Prostate gland (tissue), 2 donors: ENCODE measurements around the gene CRYGN. TPM values are rescaled to one million over a fixed set of nuclear protein-coding genes. Genes with fewer than 3 reads are reported as not detected.

ENCODE experiments used
- DNase-seq: peaks from one replicate; pipeline ENCODE4 v3.0.0-alpha.2; 2019; ENCODE audit warnings: low spot score
- H3K27ac ChIP-seq, 2 donors: fragments of 200-600 bp; sonication (generic); 2 replicates each; pipeline ENCODE4 v1.5.1; 2017 to 2019
- H3K27me3 ChIP-seq: fragments of 200-600 bp; sonication (generic); replicated peaks from 2 replicates; pipeline ENCODE4 v1.5.1; 2019; ENCODE audit not compliant: insufficient read depth
- H3K36me3 ChIP-seq, 2 donors: fragments of 200-600 bp; sonication (generic); 1 replicate in 1 of 2; 2 replicates in 1 of 2; pipeline versions ENCODE4 v1.5.1 to v1.8.1; 2017 to 2019
- H3K4me1 ChIP-seq: fragments of 200-600 bp; sonication (generic); replicated peaks from 2 replicates; pipeline ENCODE4 v1.5.1; 2019
- H3K4me3 ChIP-seq, 2 donors: fragments of 200-600 bp; sonication (generic); 2 replicates each; pipeline ENCODE4 v1.5.1; 2017 to 2019
- H3K9me3 ChIP-seq: fragments of 200-600 bp; sonication (generic); 2 replicates; pipeline ENCODE4 v1.5.1; 2017
- CTCF ChIP-seq, 4 experiments: fragments of 200-600 bp in 2 of 4; fragments of 450-650 bp in 2 of 4; sonication (generic) in 2 of 4; IDR thresholded peaks; 1 replicate in 3 of 4; 2 replicates in 1 of 4; pipeline ENCODE4 v1.5.1; 2016 to 2019; ENCODE audit warnings: antibody characterized with exemption in 4 of 4, mild to moderate bottlenecking in 2 of 4, moderate library complexity in 2 of 4
- POLR2A ChIP-seq: fragments of 450-650 bp; IDR thresholded peaks from one replicate; pipeline ENCODE4 v1.6.1; 2016; ENCODE audit warnings: antibody characterized with exemption, mild to moderate bottlenecking
- POLR2AphosphoS5 ChIP-seq: sonication (generic); formaldehyde crosslinking; IDR thresholded peaks from one replicate; pipeline ENCODE4 v1.6.1; 2017; ENCODE audit warnings: antibody characterized with exemption
- WGBS: methylation state at CpG from one replicate; pipeline ENCODE4 v1.1.5; 2018; 5-methylcytosine and 5-hydroxymethylcytosine counted together
- intact Hi-C: fragments of 100-400 bp; cut with DNase I; formaldehyde crosslinking; loops from one replicate; pipeline ENCODE4 v1.14.2; 2022
- total RNA-seq, 2 donors: library from RNA; depleted of rRNA; stranded (reverse); fragments of >200 nt; gene quantifications; one replicate each; pipeline ENCODE4 v1.1.0, GENCODE V29; 2016

CRYGN gene, protein sequence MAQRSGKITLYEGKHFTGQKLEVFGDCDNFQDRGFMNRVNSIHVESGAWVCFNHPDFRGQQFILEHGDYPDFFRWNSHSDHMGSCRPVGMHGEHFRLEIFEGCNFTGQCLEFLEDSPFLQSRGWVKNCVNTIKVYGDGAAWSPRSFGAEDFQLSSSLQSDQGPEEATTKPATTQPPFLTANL
- total RNA-seq: not detected

GRCh38 chr7:151439855-151440798 is at the start of gene CRYGN:
TSS of gene CRYGN (minus strand) at chr7:151440141. CDS start at chr7:151439917, 224 bp downstream.
- no peaks in the 10 kb centered on the region for H3K27me3 ChIP-seq
- peak within 1 kb of the TSS in 1 of 2 donors; percentile 26 for H3K4me3 ChIP-seq
- DNase-seq: no peak
- peak within 1 kb of the TSS; percentile 40 to 60 for H3K27ac ChIP-seq
- H3K4me1 ChIP-seq: peaks cover 4% of the 10 kb centered on the region
- intact Hi-C loops: no loop called here
- H3K36me3 ChIP-seq: no peaks in the 10 kb centered on the region
- TF ChIP-seq POLR2A (no peak), CTCF (IDR thresholded peaks at IDR 0.05) (no peak), POLR2AphosphoS5 (no peak)
- 18% methylated on average over 38 of the region's 51 CpGs for WGBS
- H3K9me3 ChIP-seq: no peaks in the 10 kb centered on the region

DNA sequence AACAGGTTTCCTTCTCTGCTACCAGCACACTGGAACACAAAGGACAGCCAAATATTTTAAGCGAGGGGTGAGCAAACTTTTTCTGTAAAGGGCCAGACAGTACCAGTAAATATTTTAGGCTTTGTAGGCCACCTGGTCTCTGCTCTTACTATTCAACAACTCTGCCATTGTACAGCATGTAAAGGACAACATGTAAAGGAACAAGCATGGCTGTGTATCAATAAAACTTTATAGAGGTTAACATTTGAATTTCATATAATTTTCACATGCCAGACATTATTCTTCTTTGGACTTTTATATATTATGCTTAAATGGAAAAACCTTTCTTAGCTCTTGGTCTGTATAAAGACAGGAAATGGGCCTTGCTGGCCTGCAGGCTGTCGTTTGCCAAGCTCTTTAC is 49.6 kb upstream of the CRYGN start:
- intact Hi-C loops: no loop called here
- TF ChIP-seq CTCF (IDR thresholded peaks at IDR 0.05): no peak
- TF ChIP-seq POLR2AphosphoS5: no peak
- Histone ChIP-seq H3K4me3 (no peak overlapping the region), H3K4me1 (no peaks in the 10 kb centered on the region), H3K36me3 (no peaks in the 10 kb centered on the region), H3K27ac (no peak overlapping the region), H3K9me3 (no peaks in the 10 kb centered on the region), H3K27me3 (no peaks in the 10 kb centered on the region)
- no peak for DNase-seq
- 75% methylated on average over 2 of the region's 2 CpGs for WGBS

GRCh38 chr7:151488096-151488495 is 48.2 kb upstream of the CRYGN start:
- no peaks in the 10 kb centered on the region for H3K4me1 ChIP-seq
- H3K27ac ChIP-seq: no peak overlapping the region
- no peaks in the 10 kb centered on the region for H3K27me3 ChIP-seq
- DNase-seq: no peak
- intact Hi-C loops: no loop called here
- TF ChIP-seq POLR2A (no peak), POLR2AphosphoS5 (no peak), CTCF (IDR thresholded peaks at IDR 0.05) (no peak)
- no peak overlapping the region for H3K4me3 ChIP-seq
- no peaks in the 10 kb centered on the region for H3K36me3 ChIP-seq
- no peaks in the 10 kb centered on the region for H3K9me3 ChIP-seq

GRCh38 chr7:151487228-151487627 is 47.3 kb upstream of the CRYGN start:
- TF ChIP-seq CTCF (IDR thresholded peaks at IDR 0.05): no peak
- no peak for TF ChIP-seq POLR2AphosphoS5
- no peak for TF ChIP-seq POLR2A
- WGBS: 30% methylated on average over 2 of the region's 2 CpGs
- Histone ChIP-seq H3K4me3 (no peak overlapping the region), H3K9me3 (no peaks in the 10 kb centered on the region), H3K27ac (no peak overlapping the region), H3K4me1 (no peaks in the 10 kb centered on the region), H3K27me3 (no peaks in the 10 kb centered on the region), H3K36me3 (no peaks in the 10 kb centered on the region)
- no peak for DNase-seq
- intact Hi-C loops: no loop called here
